GM19452 (cell line): Measurements from ENCODE around the gene IL1RAPL2.
"Not testable (repeated sequence)": the region's sequence is repeated elsewhere in the genome, so short reads cannot be mapped to it uniquely, and the experiment has no call there.

ENCODE experiments used
- ATAC-seq: cut with Tn5 transposase; IDR thresholded peaks from one replicate; pipeline ENCODE4 v1.9.1; 2021; ENCODE audit not compliant: unreplicated experiment

The IL1RAPL2 gene

GRCh38 chrX:105136786-105137185 is 570.8 kb downstream of the IL1RAPL2 start:
- ATAC-seq = no peak

GRCh38 chrX:105150036-105150435 is 584.0 kb downstream of the IL1RAPL2 start:
- ATAC-seq = no peak

- ATAC-seq = no peak
These were observed 584.6 kb downstream of the IL1RAPL2 start for GRCh38 chrX:105150557-105150956.

GRCh38 chrX:105167233-105167632 is 601.2 kb downstream of the IL1RAPL2 start:
- no peak for ATAC-seq

- ATAC-seq = no peak
These were observed 602.6 kb downstream of the IL1RAPL2 start for GRCh38 chrX:105168577-105168976.

GRCh38 chrX:105173071-105173470 is 607.1 kb downstream of the IL1RAPL2 start:
- no peak for ATAC-seq

- ATAC-seq = no peak
These were observed 613.6 kb downstream of the IL1RAPL2 start for GRCh38 chrX:105179644-105180043.

GRCh38 chrX:105189093-105189492 is 623.1 kb downstream of the IL1RAPL2 start:
- ATAC-seq = no peak

- no peak for ATAC-seq
These were observed 624.4 kb downstream of the IL1RAPL2 start for GRCh38 chrX:105190252-105190853.

- no peak for ATAC-seq
These were observed 625.9 kb downstream of the IL1RAPL2 start for GRCh38 chrX:105191878-105192277.

GRCh38 chrX:105209406-105209805 is 643.4 kb downstream of the IL1RAPL2 start:
- no peak for ATAC-seq

GRCh38 chrX:105210258-105210657 is 644.3 kb downstream of the IL1RAPL2 start:
- no peak for ATAC-seq

GRCh38 chrX:105211066-105211575 is 645.1 kb downstream of the IL1RAPL2 start:
- no peak for ATAC-seq

- ATAC-seq = no peak
These were observed 653.7 kb downstream of the IL1RAPL2 start for GRCh38 chrX:105219454-105220401.

- no peak for ATAC-seq
These were observed 654.6 kb downstream of the IL1RAPL2 start, which contains the start of gene TEX13A for GRCh38 chrX:105220636-105221035. TSS of gene TEX13A (minus strand) at chrX:105220694. CDS start at chrX:105220397, 297 bp downstream.

- no peak for ATAC-seq
These were observed 655.4 kb downstream of the IL1RAPL2 start for GRCh38 chrX:105221374-105221773.

- ATAC-seq = no peak
These were observed 660.5 kb downstream of the IL1RAPL2 start for GRCh38 chrX:105226499-105226898.

- no peak for ATAC-seq
These were observed 662.6 kb downstream of the IL1RAPL2 start for GRCh38 chrX:105228602-105229001.

GRCh38 chrX:105229146-105229545 is 663.1 kb downstream of the IL1RAPL2 start:
- ATAC-seq = no peak

- not testable (repeated sequence) for ATAC-seq
These were observed 671.4 kb downstream of the IL1RAPL2 start for GRCh38 chrX:105237407-105237806.

GRCh38 chrX:105241056-105241455 is 675.1 kb downstream of the IL1RAPL2 start:
- ATAC-seq = no peak
